Brain pericyte (primary cell): Measurements from ENCODE around the gene CELA3B.
"Not testable (repeated sequence)": the region's sequence is repeated elsewhere in the genome, so short reads cannot be mapped to it uniquely, and the experiment has no call there.

ENCODE experiments used
- DNase-seq: peaks from one replicate; pipeline ENCODE4 v3.0.0-alpha.2; 2012; ENCODE audit warnings: low read depth, low spot score

Gene CELA3B

GRCh38 chr1:21976703-21977239 lies at the start of gene CELA3B:
TSS of gene CELA3B (plus strand) at chr1:21977022. CDS start at chr1:21977040, 18 bp downstream.
- DNase-seq = not testable (repeated sequence)

GRCh38 chr1:21927533-21928237 lies 49.1 kb upstream of the CELA3B start:
- no peak for DNase-seq

GRCh38 chr1:21930080-21930571 lies 46.7 kb upstream of the CELA3B start:
- DNase-seq = no peak

GRCh38 chr1:21930629-21931170 lies 46.1 kb upstream of the CELA3B start:
- no peak for DNase-seq

- no peak for DNase-seq
These were observed 45.4 kb upstream of the CELA3B start for GRCh38 chr1:21931171-21932093.

GRCh38 chr1:21932127-21932526 lies 44.7 kb upstream of the CELA3B start:
- DNase-seq = no peak

- DNase-seq = no peak
These were observed 43.2 kb upstream of the CELA3B start for GRCh38 chr1:21933397-21934248.

GRCh38 chr1:21935393-21935804 lies 41.4 kb upstream of the CELA3B start:
- DNase-seq = no peak

GRCh38 chr1:21935891-21936365 lies 40.9 kb upstream of the CELA3B start:
- no peak for DNase-seq

GRCh38 chr1:21936366-21937031 lies 40.3 kb upstream of the CELA3B start:
- DNase-seq = no peak

- no peak for DNase-seq
These were observed 39.8 kb upstream of the CELA3B start, which contains the start of gene HSPG2 for GRCh38 chr1:21937034-21937371. TSS of gene HSPG2 (minus strand) at chr1:21937310. CDS start at chr1:21937217, 93 bp downstream.

- no peak for DNase-seq
These were observed 39.3 kb upstream of the CELA3B start for GRCh38 chr1:21937372-21938121.

GRCh38 chr1:21938732-21939538 lies 37.9 kb upstream of the CELA3B start:
- DNase-seq = no peak

- DNase-seq = no peak
These were observed 37.0 kb upstream of the CELA3B start for GRCh38 chr1:21939650-21940374.

GRCh38 chr1:21940492-21940891 lies 36.3 kb upstream of the CELA3B start:
- no peak for DNase-seq

GRCh38 chr1:21941370-21941769 lies 35.5 kb upstream of the CELA3B start:
- DNase-seq = no peak

- no peak for DNase-seq
These were observed 34.4 kb upstream of the CELA3B start for GRCh38 chr1:21942464-21942863.
